ENCODE data around the gene C1orf87.

The C1orf87 gene

GRCh38 chr1:60087681-60088080 is 14.1 kb upstream of the C1orf87 start:
- TF ChIP-seq, protein P1, sequence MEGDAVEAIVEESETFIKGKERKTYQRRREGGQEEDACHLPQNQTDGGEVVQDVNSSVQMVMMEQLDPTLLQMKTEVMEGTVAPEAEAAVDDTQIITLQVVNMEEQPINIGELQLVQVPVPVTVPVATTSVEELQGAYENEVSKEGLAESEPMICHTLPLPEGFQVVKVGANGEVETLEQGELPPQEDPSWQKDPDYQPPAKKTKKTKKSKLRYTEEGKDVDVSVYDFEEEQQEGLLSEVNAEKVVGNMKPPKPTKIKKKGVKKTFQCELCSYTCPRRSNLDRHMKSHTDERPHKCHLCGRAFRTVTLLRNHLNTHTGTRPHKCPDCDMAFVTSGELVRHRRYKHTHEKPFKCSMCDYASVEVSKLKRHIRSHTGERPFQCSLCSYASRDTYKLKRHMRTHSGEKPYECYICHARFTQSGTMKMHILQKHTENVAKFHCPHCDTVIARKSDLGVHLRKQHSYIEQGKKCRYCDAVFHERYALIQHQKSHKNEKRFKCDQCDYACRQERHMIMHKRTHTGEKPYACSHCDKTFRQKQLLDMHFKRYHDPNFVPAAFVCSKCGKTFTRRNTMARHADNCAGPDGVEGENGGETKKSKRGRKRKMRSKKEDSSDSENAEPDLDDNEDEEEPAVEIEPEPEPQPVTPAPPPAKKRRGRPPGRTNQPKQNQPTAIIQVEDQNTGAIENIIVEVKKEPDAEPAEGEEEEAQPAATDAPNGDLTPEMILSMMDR (IDR thresholded peaks at IDR 0.05): no peak

DNA sequence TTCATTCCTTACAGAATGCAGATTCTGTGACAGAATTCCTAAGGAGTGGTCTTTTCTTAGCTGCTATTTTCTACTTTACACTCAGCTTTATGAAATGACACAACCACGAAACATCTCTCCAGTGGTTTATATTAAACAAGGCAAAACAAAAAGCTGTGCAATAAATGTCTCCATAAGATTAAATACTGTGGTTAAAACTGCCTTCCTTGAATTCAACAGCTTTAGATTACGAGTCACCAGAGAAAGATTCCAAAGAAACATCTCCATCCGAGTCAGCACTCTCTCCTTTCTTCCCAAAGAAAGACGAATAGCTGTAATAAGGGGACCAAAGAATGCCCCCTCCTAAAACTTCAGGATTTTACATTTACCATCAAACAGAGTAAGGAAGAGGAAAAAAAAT is 4.6 kb upstream of the C1orf87 start:
- TF ChIP-seq, protein P1 (IDR thresholded peaks at IDR 0.05): no peak

GRCh38 chr1:60071296-60071695 is 2.3 kb downstream of the C1orf87 start:
- TF ChIP-seq, protein P1 (IDR thresholded peaks at IDR 0.05): no peak

GRCh38 chr1:60069691-60070090 is 3.9 kb downstream of the C1orf87 start:
- TF ChIP-seq, protein P1 (IDR thresholded peaks at IDR 0.05): no peak

- TF ChIP-seq, protein P1 (IDR thresholded peaks at IDR 0.05): no peak
Observed at GRCh38 chr1:60068393-60069045, 5.1 kb downstream of the C1orf87 start.

DNA sequence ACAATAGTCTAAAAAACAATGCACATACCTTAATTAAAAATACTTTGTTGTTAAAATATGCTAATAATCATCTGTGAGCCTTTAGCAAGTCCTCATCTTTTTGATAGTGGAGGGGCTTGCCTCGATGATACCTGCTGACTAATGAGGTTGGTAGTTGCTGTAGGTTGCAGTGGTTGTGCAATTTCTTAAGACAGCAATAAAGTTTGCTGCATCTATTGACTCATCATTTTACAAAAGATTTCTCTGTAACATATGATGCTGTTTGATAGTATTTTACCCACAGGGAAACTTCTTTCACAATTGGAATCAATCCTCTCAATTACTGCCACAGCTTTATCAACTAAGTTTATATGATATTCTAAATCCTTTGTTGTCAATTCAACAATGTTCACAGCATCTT is 7.6 kb downstream of the C1orf87 start:
- TF ChIP-seq, protein P1 (IDR thresholded peaks at IDR 0.05): no peak

GRCh38 chr1:60065199-60065598 is 8.4 kb downstream of the C1orf87 start:
- TF ChIP-seq, protein P1 (IDR thresholded peaks at IDR 0.05): no peak

GRCh38 chr1:60063561-60063960 is 10.0 kb downstream of the C1orf87 start:
- TF ChIP-seq, protein P1 (IDR thresholded peaks at IDR 0.05): no peak
